Panc1 (cell line): Measurements from ENCODE around the gene EYA2. TPM values are rescaled to one million over a fixed set of nuclear protein-coding genes. Genes with fewer than 3 reads are reported as not detected.

Source experiments
- ATAC-seq: fragments of 200-7000 bp; cut with Tn5 transposase; 2 replicates; pipeline ENCODE4 v1.9.1; 2020; ENCODE audit warnings: mild to moderate bottlenecking, moderate library complexity
- BruUV-seq: library from RNA; stranded (reverse); fragments of 400-500 nt; replicated peaks from 2 replicates; lab custom pipeline; 2021; lab: Mats Ljungman, UMichigan
- CTCF ChIA-PET: fragments of 300-600 bp; sonication (Branson Sonifier 250); formaldehyde crosslinking; loops from one replicate; lab custom pipeline; 2022; ENCODE audit warnings: antibody characterized with exemption; lab: Charles Lee
- POLR2A ChIA-PET: fragments of 300-600 bp; sonication (Branson Sonifier 250); formaldehyde crosslinking; loops from one replicate; lab custom pipeline; 2022; ENCODE audit warnings: antibody characterized with exemption; lab: Charles Lee
- DNase-seq: peaks from one replicate; pipeline ENCODE4 v3.0.0-alpha.2; 2010; ENCODE audit warnings: low read depth, low spot score
- H3K27ac ChIP-seq: 2 replicates; pipeline ENCODE4 v1.5.1; 2011; ENCODE audit warnings: mild to moderate bottlenecking, low read length, inconsistent platforms
- H3K27me3 ChIP-seq: fragments of 200-500 bp; sonication (Bioruptor generic); 2 replicates; pipeline ENCODE4 v1.6.0; 2014; ENCODE audit warnings: low read length, inconsistent platforms; ENCODE audit not compliant: control insufficient read depth, insufficient read depth
- H3K36me3 ChIP-seq: fragments of 200-500 bp; sonication (Bioruptor generic); 2 replicates; pipeline ENCODE4 v1.5.1; 2014; ENCODE audit warnings: inconsistent platforms, mild to moderate bottlenecking, low read length, moderate library complexity; ENCODE audit not compliant: control insufficient read depth, insufficient read depth
- H3K4me1 ChIP-seq: 2 replicates; pipeline ENCODE4 v1.5.1; 2011; ENCODE audit warnings: inconsistent platforms, mild to moderate bottlenecking, low read length, moderate library complexity; ENCODE audit not compliant: control insufficient read depth, insufficient read depth
- H3K4me3 ChIP-seq, 2 experiments: 2 replicates each; pipeline ENCODE4 v1.5.1; 2011 to 2012; ENCODE audit warnings: low read depth in 2 of 2, low read length in 2 of 2, mild to moderate bottlenecking in 2 of 2, inconsistent platforms in 1 of 2, moderate library complexity in 1 of 2
- H3K9me3 ChIP-seq: fragments of 200-500 bp; sonication (Bioruptor generic); 2 replicates; pipeline ENCODE4 v1.5.1; 2014; ENCODE audit warnings: low read depth, mild to moderate bottlenecking, inconsistent platforms, low read length, moderate library complexity; ENCODE audit not compliant: control insufficient read depth, insufficient read depth
- CTCF ChIP-seq: fragments of 450-650 bp; IDR thresholded peaks from 2 replicates; pipeline ENCODE4 v1.5.1; 2017; ENCODE audit warnings: mild to moderate bottlenecking
- POLR2AphosphoS5 ChIP-seq: IDR thresholded peaks from 2 replicates; pipeline ENCODE4 v1.6.1; 2012; ENCODE audit warnings: mild to moderate bottlenecking, low read depth, low read length, moderate library complexity
- REST ChIP-seq, 2 experiments: IDR thresholded peaks; 2 replicates each; pipeline ENCODE4 v1.6.1; 2011 to 2012; ENCODE audit warnings: low read depth in 2 of 2, control low read depth in 1 of 2, low read length in 1 of 2, mild to moderate bottlenecking in 1 of 2, moderate library complexity in 1 of 2; ENCODE audit not compliant: insufficient read depth in 1 of 2
- SIN3A ChIP-seq: IDR thresholded peaks from 2 replicates; pipeline ENCODE4 v1.6.1; 2012; ENCODE audit warnings: low read depth, mild to moderate bottlenecking, low read length, moderate library complexity, borderline replicate concordance; ENCODE audit not compliant: insufficient read depth
- TCF7L2 ChIP-seq: IDR thresholded peaks from 2 replicates; pipeline ENCODE4 v1.6.1; 2011; ENCODE audit warnings: mild to moderate bottlenecking, low read depth, low read length, inconsistent platforms
- in situ Hi-C: cut with HindIII; loops from 2 replicates; pipeline ENCODE4 v1.10.0; 2016; ENCODE audit warnings: low sequenced_read_pairs, low pct_unique_long_range_greater_than_20kb
- intact Hi-C: fragments of 100-400 bp; cut with micrococcal nuclease; formaldehyde crosslinking; loops from one replicate; pipeline ENCODE4 v1.10.0; 2022; ENCODE audit not compliant: unreplicated experiment
- total RNA-seq: library from RNA; stranded (reverse); gene quantifications from one replicate; pipeline ENCODE4 v1.2.1, GENCODE V29; 2021; ENCODE audit not compliant: unreplicated experiment

The EYA2 gene
- total RNA-seq, 1 experiment from 2014 or later = 1.9 TPM

GRCh38 chr20:46857061-46857831, 37.4 kb upstream of the EYA2 start:
- in situ Hi-C loops (no loop called here), intact Hi-C loops (no loop called here)
- BruUV-seq = no TSS peak

GRCh38 chr20:46865824-46866223, 28.8 kb upstream of the EYA2 start:
- ChIA-PET POLR2A (no interaction called here), CTCF (no interaction called here)
- Histone ChIP-seq H3K4me1 (no peaks in the 10 kb centered on the region), H3K27me3 (peaks cover 5% of the 10 kb centered on the region; the same call in 1 of the 2 replicates), H3K4me3 (no peak overlapping the region), H3K27ac (no peak overlapping the region), H3K36me3 (no peaks in the 10 kb centered on the region), H3K9me3 (no peaks in the 10 kb centered on the region; the same call in 1 of the 2 replicates)
- ATAC-seq (no peak), DNase-seq (no peak)
- intact Hi-C loops = no loop called here
- TF ChIP-seq REST (IDR thresholded peaks at IDR 0.05; ENCODE audit: insufficient read depth in 1 of 2, low read depth in 2 of 2, low read length in 1 of 2) (no peak), CTCF (no peak), POLR2AphosphoS5 (no peak), TCF7L2 (no peak), SIN3A (no peak)
- in situ Hi-C loops = no loop called here
- no TSS peak for BruUV-seq

More at GRCh38 chr20:46857061-46857831, 37.4 kb upstream of the EYA2 start:
- no peak overlapping the region for H3K27ac ChIP-seq
- TF ChIP-seq SIN3A (no peak), POLR2AphosphoS5 (no peak), CTCF (no peak), TCF7L2 (no peak), REST (IDR thresholded peaks at IDR 0.05; ENCODE audit: insufficient read depth in 1 of 2, low read depth in 2 of 2, low read length in 1 of 2) (no peak)
- H3K4me3 ChIP-seq = no peak overlapping the region
- no peaks in the 10 kb centered on the region for H3K36me3 ChIP-seq
- POLR2A ChIA-PET = no interaction called here
- no peak for ATAC-seq
- H3K27me3 ChIP-seq = no peaks in the 10 kb centered on the region; the same call in 1 of the 2 replicates
- CTCF ChIA-PET = interaction anchor here (0.6 kb wide), 1 partner anchor 187 kb away, joined by 3 read pairs; no protein-coding TSS in a partner anchor
- no peaks in the 10 kb centered on the region for H3K4me1 ChIP-seq
- DNase-seq = no peak
- H3K9me3 ChIP-seq = no peaks in the 10 kb centered on the region
